GM12878 (cell line): Measurements from ENCODE around the gene PDLIM3. TPM values are rescaled to one million over a fixed set of nuclear protein-coding genes. Genes with fewer than 3 reads are reported as not detected.

Experiments
- ATAC-seq: fragments of 200-7000 bp; cut with Tn5 transposase; 3 replicates; pipeline ENCODE4 v1.9.1; 2020; ENCODE audit warnings: mild to moderate bottlenecking, moderate library complexity
- BruUV-seq: library from RNA; stranded (reverse); fragments of 400-500 nt; replicated peaks from 2 replicates; lab custom pipeline; 2021; lab: Mats Ljungman, UMichigan
- CTCF ChIA-PET: fragments of 300-600 bp; sonication (Branson Sonifier 250); formaldehyde crosslinking; extraction: SDS; loops from one replicate; lab custom pipeline; 2021; ENCODE audit warnings: inconsistent platforms; lab: Yijun Ruan, JAX
- POLR2A ChIA-PET: fragments of 350-600 bp; formaldehyde crosslinking; extraction: SDS; loops from one replicate; lab custom pipeline; 2021; ENCODE audit warnings: inconsistent platforms; lab: Charles Lee
- RAD21 ChIA-PET: fragments of 300-600 bp; sonication (Branson Sonifier 250); formaldehyde crosslinking; loops from one replicate; lab custom pipeline; 2023; ENCODE audit warnings: antibody characterized with exemption; ENCODE audit not compliant: unreplicated experiment; lab: Charles Lee
- SMC1A ChIA-PET: fragments of 300-600 bp; sonication (Branson Sonifier 250); formaldehyde crosslinking; loops from one replicate; lab custom pipeline; 2023; ENCODE audit not compliant: unreplicated experiment, uncharacterized antibody; lab: Charles Lee
- DNase-seq: peaks from one replicate; pipeline ENCODE4 v3.0.0-alpha.2; 2011; ENCODE audit warnings: low read depth, low spot score
- FAIRE-seq: peaks from 3 replicates; lab custom pipeline; 2011; peaks lifted over from hg19 to GRCh38; lab: Jason Lieb, UNC
- H2AFZ ChIP-seq: 2 replicates; pipeline ENCODE4 v1.6.0; 2011; ENCODE audit warnings: low read depth, low read length, control low read depth; ENCODE audit not compliant: control insufficient read depth
- H3K27ac ChIP-seq: 2 replicates; pipeline ENCODE4 v1.5.1; 2011; ENCODE audit warnings: control low read depth; ENCODE audit not compliant: control insufficient read depth, insufficient read depth
- H3K27me3 ChIP-seq, 2 experiments: replicated peaks in 1 of 2; 2 replicates each; pipeline versions ENCODE4 v1.6.0 to v1.6.1; 2011; ENCODE audit warnings: low read length in 1 of 2; ENCODE audit not compliant: control insufficient read depth in 2 of 2, insufficient read depth in 2 of 2
- H3K36me3 ChIP-seq, 2 experiments: 2 replicates each; pipeline ENCODE4 v1.5.1; 2011; ENCODE audit warnings: low read length in 1 of 2; ENCODE audit not compliant: control insufficient read depth in 2 of 2, insufficient read depth in 2 of 2
- H3K4me1 ChIP-seq: 2 replicates; pipeline ENCODE4 v1.6.1; 2011; ENCODE audit warnings: mild to moderate bottlenecking, low read length, moderate library complexity, mixed read lengths; ENCODE audit not compliant: control insufficient read depth, insufficient read depth
- H3K4me2 ChIP-seq: 2 replicates; pipeline ENCODE4 v1.6.0; 2011; ENCODE audit warnings: control low read depth; ENCODE audit not compliant: control insufficient read depth, insufficient read depth
- H3K4me3 ChIP-seq: fragments of 200-600 bp; sonication (generic); 2 replicates; pipeline ENCODE4 v1.5.1; 2016
- H3K79me2 ChIP-seq: 2 replicates; pipeline ENCODE4 v1.6.0; 2011; ENCODE audit warnings: low read length; ENCODE audit not compliant: control insufficient read depth, insufficient read depth
- H3K9ac ChIP-seq: 2 replicates; pipeline ENCODE4 v1.8.0; 2011; ENCODE audit warnings: low read length, control low read depth, mixed read lengths; ENCODE audit not compliant: control insufficient read depth, insufficient read depth
- H3K9me3 ChIP-seq: replicated peaks from 3 replicates; pipeline ENCODE4 v1.5.1; 2011; ENCODE audit warnings: mild to moderate bottlenecking, low read length; ENCODE audit not compliant: control insufficient read depth, insufficient read depth
- H4K20me1 ChIP-seq: 2 replicates; pipeline ENCODE4 v1.6.0; 2011; ENCODE audit not compliant: control insufficient read depth, insufficient read depth
- ATF3 ChIP-seq: IDR thresholded peaks from 2 replicates; pipeline ENCODE4 v1.6.1; 2011; ENCODE audit warnings: low read depth, mild to moderate bottlenecking, low read length, moderate library complexity, borderline replicate concordance; ENCODE audit errors: extremely low read depth
- ATF7 ChIP-seq: fragments of 450-650 bp; IDR thresholded peaks from 2 replicates; pipeline ENCODE4 v1.6.1; 2016; ENCODE audit warnings: low read depth, mild to moderate bottlenecking
- BACH1 ChIP-seq: fragments of 450-650 bp; IDR thresholded peaks from 2 replicates; pipeline ENCODE4 v1.6.1; 2017; ENCODE audit warnings: mild to moderate bottlenecking, borderline replicate concordance
- CBFB ChIP-seq: IDR thresholded peaks from 2 replicates; pipeline ENCODE4 v1.6.1; 2016; ENCODE audit warnings: antibody characterized with exemption, low read depth
- DPF2 ChIP-seq: fragments of 450-650 bp; IDR thresholded peaks from 2 replicates; pipeline ENCODE4 v1.6.1; 2017; ENCODE audit warnings: mild to moderate bottlenecking
- GABPA ChIP-seq: IDR thresholded peaks from 2 replicates; pipeline ENCODE4 v1.6.1; 2014; ENCODE audit warnings: antibody characterized with exemption, low read depth, mild to moderate bottlenecking, inconsistent platforms
- POLR2AphosphoS5 ChIP-seq: IDR thresholded peaks from 2 replicates; pipeline ENCODE4 v1.6.1; 2011; ENCODE audit warnings: mild to moderate bottlenecking, low read length, inconsistent platforms
- ZBTB11 ChIP-seq: fragments of 450-650 bp; formaldehyde crosslinking; IDR thresholded peaks from 2 replicates; pipeline ENCODE4 v1.5.0; 2022; ENCODE audit warnings: mild to moderate bottlenecking, missing genetic modification characterization
- WGBS: methylation state at CpG from one replicate; pipeline ENCODE4 v1.1.6; 2016; ENCODE audit warnings: low lambda C conversion rate; ENCODE audit not compliant: insufficient replicate concordance, insufficient coverage; ENCODE audit errors: missing lambda C conversion rate; 5-methylcytosine and 5-hydroxymethylcytosine counted together
- in situ Hi-C: fragments of 300-500 bp; cut with MboI; formaldehyde crosslinking; loops from 9 replicates; pipeline ENCODE4 v1.14.3; 2018; ENCODE audit warnings: mixed read lengths
- intact Hi-C: fragments of 100-400 bp; cut with micrococcal nuclease; formaldehyde crosslinking; loops from one replicate; pipeline ENCODE4 v1.14.2; 2022; ENCODE audit not compliant: unreplicated experiment
- polyA plus RNA-seq, 11 experiments: library from polyadenylated mRNA; depleted of rRNA in 4 of 11; unstranded in 6 of 11; stranded (reverse) in 5 of 11; fragments of >200 nt; fragmentation: Nextera tagmentation in 4 of 11; fragmentation: Illumina TruSeq in 1 of 11; extraction: Ambion mirVana in 4 of 11; extraction: Trizol in 1 of 11; gene quantifications; 1 replicate in 1 of 11; 2 replicates in 10 of 11; pipeline versions ENCODE4 v1.2.1 to v1.2.3, GENCODE V29; 2011 to 2016; ENCODE audit warnings: inconsistent platforms in 2 of 11, missing spikeins in 2 of 11, low read depth in 1 of 11
- total RNA-seq, 4 experiments: library from RNA; depleted of rRNA in 3 of 4; stranded (reverse); fragments of >200 nt in 3 of 4; fragmentation: Illumina TruSeq in 1 of 4; extraction: Trizol in 1 of 4; gene quantifications; 2 replicates each; pipeline versions ENCODE4 v1.2.1 to v1.2.3, GENCODE V29; 2013 to 2021

PDLIM3 gene
- total and polyA plus RNA-seq, 10 of the 15 experiments (the other 5 are each of a cell fraction or from before 2014, with no cell fraction given), result 0.04 to 0.43 (median 0.08) TPM; not detected in 7

- TF ChIP-seq GABPA, result no peak
Measured at GRCh38 chr4:185481401-185481800, 53.9 kb downstream of the PDLIM3 start (continued).

- no peaks in the 10 kb centered on the region for H3K27me3 ChIP-seq
- CTCF ChIA-PET, result interaction anchor here (0.9 to 1.7 kb wide), 2 partner anchors 54 to 115 kb away, joined by 3 to 4 read pairs; partner anchors contain the start of gene UFSP2
- in situ Hi-C loops, result no loop called here
- SMC1A ChIA-PET, result interaction anchor here (1.1 to 1.2 kb wide), 3 partner anchors 14 to 118 kb away, joined by 3 to 4 read pairs (median 3); no protein-coding TSS in a partner anchor
- H3K9me3 ChIP-seq, result no peaks in the 10 kb centered on the region
- no peak for DNase-seq
- H3K36me3 ChIP-seq, result no peaks in the 10 kb centered on the region
- FAIRE-seq, result no peak
- ATAC-seq, result peak; percentile 61
- H3K4me2 ChIP-seq, result peak overlapping the region; percentile 67
- BruUV-seq, result no TSS peak
- peak overlapping the region; percentile 43; the same call in 1 of the 2 replicates for H3K4me3 ChIP-seq
- no peaks in the 10 kb centered on the region for H4K20me1 ChIP-seq
- intact Hi-C loops, result no loop called here
- RAD21 ChIA-PET, result interaction anchor here (1.0 kb wide), 1 partner anchor 118 kb away, joined by 3 read pairs; no protein-coding TSS in a partner anchor
- no peak overlapping the region for H2AFZ ChIP-seq
- no peaks in the 10 kb centered on the region for H3K79me2 ChIP-seq
- peaks cover 15% of the 10 kb centered on the region for H3K4me1 ChIP-seq
- TF ChIP-seq POLR2AphosphoS5, result no peak
- no peak for TF ChIP-seq BACH1
- no peak for TF ChIP-seq ZBTB11
- no peak for TF ChIP-seq ATF3
- peak; percentile 19; the same call in 1 of the 2 replicates for TF ChIP-seq ATF7
- TF ChIP-seq CBFB, result 0 out of 2 replicates have a peak, but pooled peaks have one; percentile 8
- no peak for TF ChIP-seq DPF2
- 12% methylated on average over 15 of the region's 15 CpGs for WGBS
- no peak overlapping the region; the same call in 1 of the 2 replicates for H3K9ac ChIP-seq
- POLR2A ChIA-PET, result no interaction called here
- peak overlapping the region; percentile 67 for H3K27ac ChIP-seq
Measured at GRCh38 chr4:185480016-185480732, 55.1 kb downstream of the PDLIM3 start.
